Hematopoietic multipotent progenitor cell treated with erythropoietin and hydrocortisone succinate and interleukin-3 and kit ligand, for 6 days (in vitro differentiated cells): ENCODE results near the gene PLEKHA7.
"Not testable (repeated sequence)": the region's sequence is repeated elsewhere in the genome, so short reads cannot be mapped to it uniquely, and the experiment has no call there.

Experiments used
- DNase-seq: peaks from one replicate; pipeline ENCODE4 v3.0.0-alpha.2; 2015

PLEKHA7 gene

GRCh38 chr11:17014321-17014832 is at the start of gene PLEKHA7:
PLEKHA7 (minus strand) TSS chr11:17014414; CDS start chr11:17014401, 13 bp downstream.
- DNase-seq: no peak

- peak; percentile 79 for DNase-seq
Observed at GRCh38 chr11:17063171-17064002, 49.2 kb upstream of the PLEKHA7 start.

GRCh38 chr11:17051146-17051545 is 36.9 kb upstream of the PLEKHA7 start:
- not testable (repeated sequence) for DNase-seq

- DNase-seq: not testable (repeated sequence)
Observed at GRCh38 chr11:17048491-17048890, 34.3 kb upstream of the PLEKHA7 start.

- no peak for DNase-seq
Observed at GRCh38 chr11:17046690-17047089, 32.5 kb upstream of the PLEKHA7 start.

GRCh38 chr11:17036666-17037658 is 22.7 kb upstream of the PLEKHA7 start:
- peak; percentile 37 for DNase-seq

- not testable (repeated sequence) for DNase-seq
Observed at GRCh38 chr11:17034027-17034426, 19.8 kb upstream of the PLEKHA7 start.

- DNase-seq: no peak
Observed at GRCh38 chr11:17026487-17027082, 12.4 kb upstream of the PLEKHA7 start.

- DNase-seq: no peak
Observed at GRCh38 chr11:17024924-17025323, 10.7 kb upstream of the PLEKHA7 start.

- DNase-seq: no peak
Observed at GRCh38 chr11:17021511-17021910, 7.3 kb upstream of the PLEKHA7 start.

- DNase-seq: no peak
Observed at GRCh38 chr11:17020831-17021230, 6.6 kb upstream of the PLEKHA7 start.

- no peak for DNase-seq
Observed at GRCh38 chr11:17019232-17019631, 5.0 kb upstream of the PLEKHA7 start.

- no peak for DNase-seq
Observed at GRCh38 chr11:17015627-17016126, 1.5 kb upstream of the PLEKHA7 start.

- peak; percentile 67 for DNase-seq
Observed at GRCh38 chr11:17014833-17015626, 816 bp upstream of the PLEKHA7 start.

GRCh38 chr11:17013548-17014320 is 480 bp downstream of the PLEKHA7 start:
- DNase-seq: no peak

GRCh38 chr11:17012712-17013547 is 1.3 kb downstream of the PLEKHA7 start:
- no peak for DNase-seq

- DNase-seq: no peak
Observed at GRCh38 chr11:17012179-17012578, 2.0 kb downstream of the PLEKHA7 start.

- no peak for DNase-seq
Observed at GRCh38 chr11:17010851-17011420, 3.3 kb downstream of the PLEKHA7 start.

- no peak for DNase-seq
Observed at GRCh38 chr11:17008099-17008498, 6.1 kb downstream of the PLEKHA7 start.

- no peak for DNase-seq
Observed at GRCh38 chr11:17005646-17006045, 8.6 kb downstream of the PLEKHA7 start.
